Mononuclear cell (primary cell): ENCODE measurements around the gene ITK. TPM values are rescaled to one million over a fixed set of nuclear protein-coding genes. Genes with fewer than 3 reads are reported as not detected.
A peak's percentile ranks its signal among the peaks of the same experiment; 100 is the strongest.
"Not testable (repeated sequence)": the region's sequence is repeated elsewhere in the genome, so short reads cannot be mapped to it uniquely, and the experiment has no call there.

Source experiments
- H3K27me3 ChIP-seq: 2 replicates; pipeline ENCODE4 v1.6.0; 2011; ENCODE audit warnings: low read length, control low read depth; ENCODE audit not compliant: insufficient read depth
- H3K4me1 ChIP-seq: 2 replicates; pipeline ENCODE4 v1.5.1; 2011; ENCODE audit warnings: mild to moderate bottlenecking, low read length, control low read depth; ENCODE audit not compliant: insufficient read depth
- H3K4me3 ChIP-seq: 2 replicates; pipeline ENCODE4 v1.5.1; 2011; ENCODE audit warnings: mild to moderate bottlenecking, low read length, moderate library complexity
- H3K9me3 ChIP-seq: 2 replicates; pipeline ENCODE4 v1.5.1; 2011; ENCODE audit warnings: low read depth, mild to moderate bottlenecking, control low read depth, low read length
- total RNA-seq: library from RNA; depleted of rRNA; stranded (reverse); fragments of >200 nt; gene quantifications from one replicate; pipeline ENCODE4 v1.2.3, GENCODE V29; 2012

ITK gene
- total RNA-seq, 1 donor = 209 TPM

- Histone ChIP-seq H3K4me3 (peak overlapping the region; percentile 8), H3K4me1 (peaks cover 34% of the 10 kb centered on the region), H3K9me3 (no peaks in the 10 kb centered on the region), H3K27me3 (no peaks in the 10 kb centered on the region)
These were observed 5.8 kb downstream of the ITK start for GRCh38 chr5:157186309-157187045.

DNA sequence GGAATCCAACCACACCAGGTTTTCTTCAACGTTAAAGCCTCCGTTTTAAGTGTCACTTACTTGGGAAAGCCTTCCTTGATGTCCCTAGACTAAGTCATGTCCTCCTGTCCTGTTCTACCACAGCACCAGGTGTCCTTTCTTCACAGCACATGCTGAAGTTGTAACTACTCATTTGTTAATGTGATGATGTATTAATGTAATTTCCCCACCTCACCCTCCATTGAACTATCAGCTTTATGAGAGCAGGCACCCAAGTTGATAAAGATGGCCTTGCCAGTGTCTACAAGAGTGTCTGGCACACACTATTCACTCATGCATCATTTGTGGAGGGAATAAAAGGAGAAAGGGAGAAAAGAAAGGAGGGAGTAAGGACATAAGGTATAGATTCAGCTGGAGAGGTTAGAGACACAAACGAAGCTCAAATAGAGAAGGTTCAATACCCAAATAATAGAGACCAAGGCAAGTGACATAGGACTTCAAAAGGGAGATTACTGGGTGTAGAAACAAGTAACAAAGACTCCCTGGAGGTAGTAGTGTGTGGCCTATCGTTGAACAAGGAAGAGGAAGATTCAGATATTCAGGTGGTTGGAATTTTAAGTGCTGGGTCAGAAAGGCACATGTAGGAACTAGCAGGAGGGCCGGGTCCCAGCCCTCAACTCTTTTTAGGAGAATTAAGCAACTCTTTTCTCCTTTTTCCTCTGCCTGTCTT, 6.6 kb downstream of the ITK start:
- Histone ChIP-seq H3K27me3 (no peaks in the 10 kb centered on the region), H3K4me1 (peaks cover 36% of the 10 kb centered on the region), H3K9me3 (no peaks in the 10 kb centered on the region), H3K4me3 (no peak overlapping the region)

DNA sequence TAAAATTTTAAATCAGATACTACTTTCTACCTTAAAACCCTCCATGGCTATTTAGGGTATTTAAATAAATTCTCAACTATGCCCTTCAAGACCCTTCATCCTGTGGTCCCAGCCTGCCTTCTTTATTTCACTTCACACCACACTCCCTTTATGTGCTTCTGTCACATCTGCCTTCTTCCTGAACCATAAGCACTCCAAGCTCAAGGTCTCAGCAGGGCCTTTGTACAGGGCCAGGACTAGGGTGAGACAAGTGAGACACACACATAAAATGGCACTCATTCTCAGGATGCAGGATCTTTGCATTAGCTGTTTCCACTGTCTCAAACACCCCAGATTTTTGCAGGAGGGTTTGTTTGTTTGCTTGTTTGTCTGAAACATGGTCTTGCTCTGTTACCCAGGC, 7.6 kb downstream of the ITK start:
- Histone ChIP-seq H3K4me3 (peak overlapping the region; percentile 1), H3K27me3 (no peaks in the 10 kb centered on the region), H3K9me3 (no peaks in the 10 kb centered on the region), H3K4me1 (peaks cover 47% of the 10 kb centered on the region)

DNA sequence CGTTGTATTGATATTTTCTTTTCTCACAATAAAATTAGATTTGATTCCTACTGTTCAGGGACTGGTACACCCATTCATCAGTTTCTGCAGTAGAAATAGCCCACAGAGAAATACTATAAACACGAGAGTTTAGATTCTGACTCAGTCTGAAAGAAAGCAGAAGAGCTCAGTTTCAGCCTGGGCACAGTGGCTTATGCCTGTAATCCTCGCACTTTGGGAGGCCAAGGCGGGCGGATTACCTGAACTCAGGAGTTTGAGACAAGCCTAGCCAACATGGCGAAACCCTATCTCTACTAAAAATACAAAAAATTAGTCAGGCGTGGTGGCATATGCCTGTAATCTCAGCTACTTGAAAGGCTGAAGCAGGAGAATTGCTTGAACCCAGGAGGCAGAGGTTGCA, 8.6 kb downstream of the ITK start:
- no peaks in the 10 kb centered on the region for H3K27me3 ChIP-seq
- no peaks in the 10 kb centered on the region for H3K9me3 ChIP-seq
- H3K4me1 ChIP-seq = peaks cover 51% of the 10 kb centered on the region
- H3K4me3 ChIP-seq = peak overlapping the region; percentile 10

- peaks cover 47% of the 10 kb centered on the region for H3K4me1 ChIP-seq
These were observed 13.2 kb downstream of the ITK start for GRCh38 chr5:157193699-157194424.

DNA sequence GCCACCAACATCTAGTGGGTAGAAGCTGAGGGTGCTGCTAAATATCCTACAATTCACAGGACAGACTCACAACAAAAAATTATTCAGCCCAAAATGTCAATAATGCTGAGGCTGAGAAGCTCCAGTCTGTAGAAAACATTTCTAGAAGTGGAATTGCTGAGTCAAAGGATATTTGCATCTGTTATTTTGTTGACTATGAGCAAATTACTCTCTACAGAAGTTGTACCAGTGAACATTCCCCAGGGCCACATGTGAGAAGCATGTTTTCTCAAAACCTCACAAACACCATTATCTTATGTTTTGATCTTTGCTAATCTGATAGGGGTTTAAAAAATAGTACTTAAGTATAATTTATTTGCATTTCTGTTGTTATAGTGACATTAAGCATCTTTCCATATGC, 15.4 kb downstream of the ITK start:
- Histone ChIP-seq H3K4me1 (peaks cover 58% of the 10 kb centered on the region), H3K4me3 (no peak overlapping the region), H3K9me3 (no peaks in the 10 kb centered on the region), H3K27me3 (no peaks in the 10 kb centered on the region)

More at GRCh38 chr5:157193699-157194424, 13.2 kb downstream of the ITK start:
- H3K4me3 ChIP-seq = no peak overlapping the region
- no peaks in the 10 kb centered on the region for H3K9me3 ChIP-seq
- H3K27me3 ChIP-seq = no peaks in the 10 kb centered on the region

DNA sequence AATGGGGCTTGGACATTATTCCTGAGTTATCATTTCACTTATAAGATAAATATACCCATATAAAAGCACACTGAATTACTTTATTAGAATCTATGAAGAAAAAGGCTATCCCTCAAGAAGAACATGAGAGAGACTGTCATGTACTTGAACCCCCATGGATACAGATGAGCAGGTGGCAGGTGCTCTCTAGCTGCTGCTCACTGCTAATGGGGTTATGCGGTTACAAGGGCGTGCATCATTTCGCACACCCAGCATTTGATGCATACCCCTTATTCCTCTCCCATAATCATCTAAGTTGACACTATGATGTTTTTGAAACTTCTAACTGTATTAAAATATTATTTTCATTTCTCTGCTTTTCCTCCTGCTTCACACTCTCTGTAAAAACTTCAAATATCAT, 16.4 kb downstream of the ITK start:
- Histone ChIP-seq H3K9me3 (no peaks in the 10 kb centered on the region), H3K27me3 (no peaks in the 10 kb centered on the region), H3K4me3 (no peak overlapping the region), H3K4me1 (peaks cover 65% of the 10 kb centered on the region)

DNA sequence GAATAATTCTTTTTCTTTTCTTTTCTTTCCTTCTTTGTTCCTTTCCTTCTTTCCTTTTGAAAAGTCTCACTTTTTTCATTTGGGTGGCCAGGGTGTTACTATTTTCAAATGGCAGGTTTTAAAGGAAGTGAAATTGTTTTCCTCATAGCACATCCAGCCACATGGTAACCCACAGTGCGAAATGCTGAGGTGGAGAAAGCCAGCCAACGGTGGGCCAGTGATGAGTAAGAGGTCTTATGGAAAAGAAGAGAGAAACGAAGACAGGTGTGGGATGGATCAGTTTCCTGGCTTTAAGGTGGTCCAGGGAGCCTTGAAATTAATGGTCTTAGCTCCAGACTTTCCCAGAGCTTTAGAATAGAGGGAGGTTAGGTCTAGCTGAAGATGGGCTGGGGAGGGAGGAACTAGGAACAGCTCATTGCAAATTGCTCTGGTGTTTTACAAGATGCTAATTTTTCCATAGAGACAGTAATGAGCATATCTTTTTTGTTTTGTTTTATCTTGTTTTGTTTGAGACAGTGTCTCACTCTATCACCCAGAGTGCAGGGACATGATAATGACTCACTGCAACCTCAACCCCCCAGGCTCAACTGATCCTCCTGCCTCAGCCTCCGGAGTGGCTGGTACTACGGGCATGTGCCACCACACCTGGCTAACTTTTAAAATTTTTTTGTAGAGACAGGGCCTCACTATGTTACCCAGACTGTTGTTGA, 17.8 kb downstream of the ITK start:
- no peaks in the 10 kb centered on the region for H3K27me3 ChIP-seq
- H3K9me3 ChIP-seq = no peaks in the 10 kb centered on the region
- no peak overlapping the region for H3K4me3 ChIP-seq
- H3K4me1 ChIP-seq = peaks cover 63% of the 10 kb centered on the region

- H3K4me3 ChIP-seq = no peak overlapping the region
- H3K4me1 ChIP-seq = peaks cover 66% of the 10 kb centered on the region
- no peaks in the 10 kb centered on the region for H3K27me3 ChIP-seq
- no peaks in the 10 kb centered on the region for H3K9me3 ChIP-seq
These were observed 21.2 kb downstream of the ITK start for GRCh38 chr5:157201857-157202256.

GRCh38 chr5:157203417-157203816, 22.8 kb downstream of the ITK start:
- Histone ChIP-seq H3K4me1 (peaks cover 59% of the 10 kb centered on the region), H3K9me3 (no peaks in the 10 kb centered on the region), H3K4me3 (no peak overlapping the region)

DNA sequence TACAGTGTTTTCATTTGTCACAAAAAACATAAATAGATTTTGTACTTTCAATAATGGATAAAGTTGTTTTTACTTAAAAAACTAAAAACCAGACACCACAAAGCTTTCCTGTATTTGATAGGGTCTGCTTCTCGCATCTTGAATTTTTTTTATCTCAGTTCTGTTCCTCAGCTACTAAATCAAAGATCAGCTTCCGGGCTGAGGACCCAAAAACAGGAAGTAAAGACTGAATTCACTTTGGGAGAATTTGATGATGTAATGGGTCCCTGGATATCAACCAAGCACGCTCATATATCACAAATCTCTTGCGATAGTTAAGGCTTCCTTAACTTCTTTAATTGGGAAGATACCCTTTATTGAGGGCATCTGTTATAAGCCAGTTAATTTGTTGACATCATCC, 24.1 kb downstream of the ITK start:
- Histone ChIP-seq H3K9me3 (no peaks in the 10 kb centered on the region), H3K27me3 (no peaks in the 10 kb centered on the region), H3K4me1 (peaks cover 58% of the 10 kb centered on the region), H3K4me3 (no peak overlapping the region)

More at GRCh38 chr5:157203417-157203816, 22.8 kb downstream of the ITK start:
- no peaks in the 10 kb centered on the region for H3K27me3 ChIP-seq

DNA sequence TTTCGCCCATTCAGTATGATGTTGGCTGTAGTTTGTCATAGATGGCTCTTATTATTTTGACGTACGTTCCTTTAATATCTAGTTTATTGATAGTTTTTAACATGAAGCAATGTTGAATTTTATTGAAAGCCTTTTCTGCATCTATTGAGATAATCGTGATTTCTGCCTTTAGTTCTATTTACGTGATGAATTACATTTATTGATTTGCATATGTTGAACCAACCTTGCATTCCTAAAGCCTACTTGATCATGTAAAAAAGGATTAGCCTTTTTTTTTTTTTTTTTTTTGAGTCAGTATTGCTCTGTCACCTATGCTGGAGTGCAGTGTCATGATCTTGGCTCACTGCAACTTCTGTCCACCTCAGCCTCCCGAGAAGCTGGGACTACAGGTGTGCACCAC, 25.1 kb downstream of the ITK start:
- H3K4me1 ChIP-seq = peaks cover 56% of the 10 kb centered on the region
- no peaks in the 10 kb centered on the region for H3K27me3 ChIP-seq
- H3K9me3 ChIP-seq = no peaks in the 10 kb centered on the region
- H3K4me3 ChIP-seq = no peak overlapping the region

GRCh38 chr5:157210652-157211051, 30.0 kb downstream of the ITK start:
- H3K27me3 ChIP-seq, H3K9me3 ChIP-seq, H3K4me3 ChIP-seq: not testable (repeated sequence)
- H3K4me1 ChIP-seq = peaks cover 62% of the 10 kb centered on the region

- no peaks in the 10 kb centered on the region for H3K9me3 ChIP-seq
- H3K27me3 ChIP-seq = no peaks in the 10 kb centered on the region
- peaks cover 78% of the 10 kb centered on the region for H3K4me1 ChIP-seq
- no peak overlapping the region for H3K4me3 ChIP-seq
These were observed 31.7 kb downstream of the ITK start for GRCh38 chr5:157212307-157212706.
